ENCODE data around the gene LTO1.
"Not testable (repeated sequence)": the region's sequence is repeated elsewhere in the genome, so short reads cannot be mapped to it uniquely, and the experiment has no call there.

Gene LTO1

GRCh38 chr11:69702239-69702691 is 27.1 kb upstream of the LTO1 start:
- DNase-seq: no peak

GRCh38 chr11:69700278-69701140 is 25.4 kb upstream of the LTO1 start:
- DNase-seq: peak in 49 of 58 donors; percentile 6 to 65 (median 35)

- no peak for DNase-seq
Observed at GRCh38 chr11:69699213-69699612, 24.1 kb upstream of the LTO1 start.

- no peak for DNase-seq
Observed at GRCh38 chr11:69698362-69698761, 23.2 kb upstream of the LTO1 start.

GRCh38 chr11:69697861-69698260 is 22.7 kb upstream of the LTO1 start:
- DNase-seq: no peak

- no peak for DNase-seq
Observed at GRCh38 chr11:69697469-69697843, 22.3 kb upstream of the LTO1 start.

GRCh38 chr11:69696749-69697468 is 21.8 kb upstream of the LTO1 start:
- DNase-seq: no peak

GRCh38 chr11:69695995-69696394 is 20.8 kb upstream of the LTO1 start:
- not testable (repeated sequence) for DNase-seq

GRCh38 chr11:69695581-69695980 is 20.4 kb upstream of the LTO1 start:
- no peak for DNase-seq

GRCh38 chr11:69694781-69695180 is 19.6 kb upstream of the LTO1 start:
- no peak for DNase-seq

- DNase-seq: no peak
Observed at GRCh38 chr11:69692422-69692821, 17.3 kb upstream of the LTO1 start.

GRCh38 chr11:69691463-69691862 is 16.3 kb upstream of the LTO1 start:
- DNase-seq: no peak

GRCh38 chr11:69689484-69690319 is 14.5 kb upstream of the LTO1 start:
- DNase-seq: no peak

GRCh38 chr11:69687969-69688771 is 13.0 kb upstream of the LTO1 start:
- DNase-seq: not testable (repeated sequence)

- DNase-seq: no peak
Observed at GRCh38 chr11:69686856-69687255, 11.7 kb upstream of the LTO1 start.

GRCh38 chr11:69686452-69686851 is 11.3 kb upstream of the LTO1 start:
- DNase-seq: no peak

GRCh38 chr11:69685348-69685747 is 10.2 kb upstream of the LTO1 start:
- DNase-seq: no peak

- no peak for DNase-seq
Observed at GRCh38 chr11:69684651-69685050, 9.5 kb upstream of the LTO1 start.

GRCh38 chr11:69683764-69684333 is 8.7 kb upstream of the LTO1 start:
- no peak for DNase-seq

- DNase-seq: no peak
Observed at GRCh38 chr11:69682681-69683326, 7.7 kb upstream of the LTO1 start.
